GM19023 (cell line): ENCODE measurements around the gene USP24.
"Not testable (repeated sequence)": the region's sequence is repeated elsewhere in the genome, so short reads cannot be mapped to it uniquely, and the experiment has no call there.

Experiments
- ATAC-seq: cut with Tn5 transposase; IDR thresholded peaks from one replicate; pipeline ENCODE4 v1.9.1; 2021; ENCODE audit warnings: mild to moderate bottlenecking, moderate library complexity; ENCODE audit not compliant: unreplicated experiment

The USP24 gene

GRCh38 chr1:55230659-55231058 lies 15.5 kb upstream of the USP24 start:
- ATAC-seq = no peak

DNA sequence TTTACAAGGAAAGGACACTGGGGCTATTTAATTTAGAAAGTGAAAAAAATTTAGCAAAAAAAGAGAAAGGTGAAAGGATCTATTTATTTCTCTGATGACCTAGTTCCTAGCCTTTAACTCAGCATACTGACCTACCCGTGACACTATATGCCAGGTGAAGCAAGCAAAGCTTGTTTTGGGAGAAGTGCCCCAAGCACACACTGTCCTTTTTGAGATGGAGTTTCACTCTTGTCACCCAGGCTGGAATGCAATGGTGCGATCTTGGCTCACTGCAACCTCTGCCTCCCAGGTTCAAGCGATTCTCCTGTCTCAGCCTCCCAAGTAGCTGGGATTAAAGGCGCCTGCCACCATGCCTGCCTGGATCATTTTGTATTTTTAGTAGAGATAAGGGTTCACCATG lies 14.6 kb upstream of the USP24 start:
- ATAC-seq = not testable (repeated sequence)

GRCh38 chr1:55225228-55225627 lies 10.1 kb upstream of the USP24 start:
- no peak for ATAC-seq

DNA sequence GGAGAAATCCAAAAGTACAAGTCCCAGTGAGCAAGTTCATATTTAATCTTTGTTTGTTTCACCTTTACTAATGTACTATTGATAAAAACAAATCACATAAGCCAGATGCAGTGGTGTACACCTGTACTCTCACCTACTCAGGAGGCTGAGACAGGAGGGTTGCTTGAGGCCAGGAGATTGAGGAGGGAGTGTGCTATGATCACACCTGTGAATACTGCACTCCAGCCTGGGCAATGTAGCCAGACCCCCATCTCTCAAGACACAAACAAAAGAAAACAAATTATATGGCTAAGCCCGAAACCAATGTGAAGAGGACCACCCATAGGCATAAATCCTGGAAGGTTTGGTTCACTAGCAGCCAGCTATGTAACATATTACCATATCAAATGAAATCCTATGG lies 9.6 kb upstream of the USP24 start:
- no peak for ATAC-seq

GRCh38 chr1:55222152-55222551 lies 7.0 kb upstream of the USP24 start:
- no peak for ATAC-seq

DNA sequence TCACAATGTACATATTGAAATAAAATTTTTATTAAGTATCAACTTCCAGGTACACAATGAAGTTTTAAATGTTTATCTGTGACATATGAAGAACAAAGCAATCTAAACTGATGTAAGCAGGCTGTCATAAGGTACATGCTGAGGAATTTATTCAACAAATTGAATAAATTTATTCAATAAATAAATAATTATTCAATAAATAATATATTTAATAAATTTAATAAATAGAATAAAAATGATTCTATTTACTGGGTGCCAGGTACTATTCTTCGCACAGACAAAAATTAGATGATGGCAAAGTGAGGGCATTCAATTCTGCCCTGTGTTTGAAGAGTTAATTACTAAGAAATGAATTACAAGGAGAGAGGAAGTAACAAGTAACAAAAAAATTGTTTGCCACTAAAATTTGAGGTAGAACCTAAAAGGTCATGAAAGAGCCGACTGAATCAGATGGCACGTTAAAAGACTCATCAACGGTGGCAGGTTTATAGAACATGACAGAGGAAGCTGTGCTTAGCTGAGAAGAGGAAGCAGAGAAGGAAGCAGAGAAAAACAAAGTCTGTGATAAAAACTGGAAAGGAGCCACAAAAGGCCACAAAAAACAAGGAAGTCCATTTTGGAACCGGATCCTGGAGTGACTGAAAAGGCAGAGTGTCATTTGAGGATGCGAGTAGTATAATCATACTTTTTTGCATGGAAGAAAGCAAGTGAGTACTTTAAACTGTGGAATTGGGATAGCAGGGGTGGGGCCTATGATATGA lies 2.2 kb upstream of the USP24 start:
- no peak for ATAC-seq

DNA sequence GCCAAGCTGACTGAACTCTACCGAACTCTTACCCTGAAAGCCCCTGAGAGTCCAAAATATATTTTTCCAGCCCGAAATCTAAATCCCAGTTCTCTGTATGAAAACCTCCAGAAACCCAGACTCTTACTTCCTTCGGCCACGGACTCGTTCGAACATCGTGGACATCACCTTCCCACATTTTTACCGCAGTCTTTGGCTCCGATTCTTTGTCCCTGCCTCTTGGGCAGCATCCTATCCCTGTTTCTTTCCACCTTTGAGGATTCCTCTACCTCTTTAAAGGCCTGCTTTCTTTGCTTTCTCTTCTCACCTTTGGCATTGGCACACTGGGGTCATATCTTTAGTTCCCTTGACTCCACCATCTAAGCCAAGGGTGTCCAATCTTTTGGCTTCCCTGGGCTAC lies 932 bp upstream of the USP24 start:
- no peak for ATAC-seq

- ATAC-seq = peak; percentile 28
These were observed 300 bp downstream of the USP24 start for GRCh38 chr1:55214934-55215193.

- ATAC-seq = peak; percentile 13
These were observed 791 bp downstream of the USP24 start for GRCh38 chr1:55214212-55214933.

- ATAC-seq = no peak
These were observed 1.3 kb downstream of the USP24 start for GRCh38 chr1:55213885-55214211.

GRCh38 chr1:55213151-55213884 lies 1.8 kb downstream of the USP24 start:
- no peak for ATAC-seq

DNA sequence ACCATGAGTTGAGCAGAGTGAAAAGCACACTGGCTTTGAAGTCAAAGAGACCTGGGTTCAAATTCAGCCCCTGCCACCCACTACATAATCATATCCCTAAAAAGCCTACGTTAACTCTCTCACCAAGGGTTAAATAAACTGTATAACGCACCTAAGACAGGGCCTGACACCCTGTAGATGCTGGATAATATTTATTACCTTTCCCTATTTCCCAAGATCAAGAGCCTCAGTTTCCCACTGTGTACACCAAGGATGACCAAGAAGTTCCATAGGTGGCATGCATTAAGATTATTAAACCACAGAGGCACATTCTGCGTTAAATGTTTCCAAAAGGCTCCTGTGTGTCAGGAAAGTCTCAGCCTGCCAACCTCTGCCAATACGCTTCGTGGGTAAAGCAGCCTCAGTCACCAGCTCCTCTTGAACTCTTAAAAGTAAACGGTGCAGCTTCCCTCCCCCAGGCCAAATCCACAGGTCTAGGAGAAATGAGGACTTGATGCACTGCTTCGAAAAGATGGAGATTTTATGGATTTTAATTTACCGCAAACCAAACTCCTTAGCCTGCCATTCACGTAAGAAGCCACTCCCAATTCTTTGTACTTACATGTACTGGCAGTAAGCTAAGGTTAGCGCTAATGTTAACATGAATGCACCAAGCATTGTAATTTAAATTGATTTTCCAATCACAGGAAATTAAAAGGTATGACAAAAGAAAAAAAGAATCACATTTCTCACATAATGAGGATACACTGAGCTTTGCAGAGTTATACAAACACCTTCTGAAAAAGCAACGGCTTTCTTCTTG lies 2.6 kb downstream of the USP24 start:
- ATAC-seq = no peak

GRCh38 chr1:55211863-55212262 lies 3.3 kb downstream of the USP24 start:
- no peak for ATAC-seq

DNA sequence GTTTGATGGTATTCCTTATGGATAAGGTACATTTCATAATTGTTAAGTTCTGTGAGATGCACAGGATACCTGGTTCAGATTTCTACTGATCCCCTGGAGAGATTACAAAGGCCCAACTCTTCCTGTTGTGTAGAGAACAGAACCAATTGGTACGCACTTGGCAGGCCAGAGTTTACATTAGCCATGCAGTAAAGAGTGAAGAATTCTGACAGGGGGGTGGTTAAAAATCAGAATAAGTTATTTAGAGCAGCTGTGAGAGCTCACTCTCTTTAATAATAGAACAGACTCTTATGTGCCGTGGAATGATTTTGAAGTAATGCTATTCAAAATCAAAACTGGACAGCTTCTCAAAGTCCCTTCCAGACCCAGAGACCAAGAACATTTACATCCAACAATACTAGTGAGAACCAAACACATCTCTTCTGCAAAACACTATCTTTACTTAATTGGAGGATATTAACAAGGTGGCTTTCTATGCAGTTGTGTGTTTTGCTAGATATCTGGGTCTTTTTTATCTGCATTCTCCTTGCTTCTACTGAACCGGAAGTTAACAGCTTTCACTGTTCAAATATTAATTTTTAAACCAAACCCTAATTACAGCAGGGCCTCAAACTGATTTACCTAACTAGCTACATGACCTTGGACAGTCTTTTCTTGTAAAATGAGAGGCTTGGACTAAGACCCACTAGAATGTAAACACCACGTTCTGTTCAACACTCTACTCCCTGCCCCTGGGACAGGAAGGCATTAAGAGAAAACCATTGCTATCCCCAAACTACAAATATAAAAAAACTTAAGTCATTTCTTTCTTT lies 4.0 kb downstream of the USP24 start:
- no peak for ATAC-seq

DNA sequence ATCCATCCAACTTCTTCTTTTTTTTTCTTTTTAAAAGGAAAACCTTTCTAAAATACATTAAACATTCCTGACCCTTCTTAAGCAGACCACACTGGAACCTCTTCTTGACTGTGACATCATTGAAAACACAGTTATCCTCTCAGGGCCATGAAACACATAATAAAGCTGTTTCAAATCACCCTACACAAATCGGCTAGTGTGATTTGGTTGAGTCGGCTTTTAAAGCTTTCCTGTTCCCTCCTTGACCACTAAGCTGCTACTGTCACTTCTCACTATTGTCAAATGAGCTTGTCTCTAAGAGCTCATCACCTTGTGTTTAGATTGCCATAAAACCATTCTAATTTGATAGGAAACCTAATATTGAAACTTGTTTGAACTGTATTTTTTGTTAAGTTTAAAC lies 5.9 kb downstream of the USP24 start:
- ATAC-seq = no peak

- ATAC-seq = no peak
These were observed 9.0 kb downstream of the USP24 start for GRCh38 chr1:55206210-55206609.

- peak; percentile 88 for ATAC-seq
These were observed 10.2 kb downstream of the USP24 start for GRCh38 chr1:55204997-55205396.

DNA sequence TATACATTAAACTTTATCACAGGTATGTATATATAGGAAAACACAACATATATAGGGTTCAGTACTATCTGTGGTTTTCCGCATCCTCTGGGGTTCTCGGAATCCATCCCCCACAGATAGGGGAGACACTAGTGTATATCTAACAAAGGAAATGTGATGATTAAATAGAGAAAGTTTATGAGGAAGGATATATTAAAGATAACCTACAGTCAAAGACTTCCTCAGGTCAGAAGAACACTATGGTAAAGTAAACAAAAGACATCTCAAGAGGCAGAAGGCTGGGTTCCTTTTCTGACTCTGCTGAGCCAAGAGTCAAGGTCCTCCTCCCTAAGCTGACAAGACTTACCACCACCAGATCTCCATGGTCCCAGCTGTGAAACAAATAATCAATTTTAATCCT lies 12.1 kb downstream of the USP24 start:
- ATAC-seq = no peak

- no peak for ATAC-seq
These were observed 14.5 kb downstream of the USP24 start for GRCh38 chr1:55200667-55201066.

DNA sequence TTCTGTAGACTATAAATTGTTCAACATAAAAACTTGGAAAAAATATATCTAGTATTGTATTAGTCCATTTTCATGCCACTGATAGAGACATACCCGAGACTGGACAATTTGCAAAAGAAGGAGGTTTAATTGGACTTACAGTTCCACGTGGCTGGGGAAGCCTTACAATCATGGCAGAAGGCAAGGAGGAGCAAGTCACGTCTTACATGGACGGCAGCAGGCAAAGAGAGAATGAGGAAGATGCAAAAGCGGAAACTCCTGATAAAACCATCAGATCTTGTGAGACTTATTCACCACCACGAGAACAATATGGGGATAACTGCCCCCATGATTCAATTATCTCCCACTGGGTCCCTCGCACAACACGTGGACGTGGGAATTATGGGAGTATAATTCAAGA lies 15.4 kb downstream of the USP24 start:
- not testable (repeated sequence) for ATAC-seq

- no peak for ATAC-seq
These were observed 17.1 kb downstream of the USP24 start for GRCh38 chr1:55198044-55198443.
